Endothelial cell of umbilical vein (primary cell): ENCODE measurements around the gene OR9A4. TPM values are rescaled to one million over a fixed set of nuclear protein-coding genes. Genes with fewer than 3 reads are reported as not detected.
"Not testable (repeated sequence)": the region's sequence is repeated elsewhere in the genome, so short reads cannot be mapped to it uniquely, and the experiment has no call there.

Source experiments
- BruUV-seq: library from RNA; stranded (reverse); fragments of 400-500 nt; replicated peaks from 2 replicates; lab custom pipeline; 2021; lab: Mats Ljungman, UMichigan
- CTCF ChIA-PET: fragments of 300-600, 350-600 bp; sonication (Branson Sonifier 250); formaldehyde crosslinking; loops from one replicate; lab custom pipeline; 2021; ENCODE audit warnings: antibody characterized with exemption, inconsistent platforms; lab: Charles Lee
- POLR2A ChIA-PET: fragments of 300-600, 350-600 bp; sonication (Branson Sonifier 250); formaldehyde crosslinking; loops from one replicate; lab custom pipeline; 2021; ENCODE audit warnings: antibody characterized with exemption, inconsistent platforms; lab: Charles Lee
- DNase-seq: peaks from one replicate; pipeline ENCODE4 v3.0.0-alpha.2; 2011; ENCODE audit warnings: low read depth, low spot score
- FAIRE-seq: peaks from 2 replicates; lab custom pipeline; 2011; peaks lifted over from hg19 to GRCh38; lab: Jason Lieb, UNC
- H2AFZ ChIP-seq: 2 replicates; pipeline ENCODE4 v1.6.0; 2012; ENCODE audit warnings: low read depth, low read length, control low read depth, inconsistent platforms
- H3K27ac ChIP-seq: 2 replicates; pipeline ENCODE4 v1.5.1; 2011; ENCODE audit warnings: low read depth, mild to moderate bottlenecking, control low read depth, low read length, moderate library complexity; ENCODE audit not compliant: insufficient read depth
- H3K27me3 ChIP-seq, 2 experiments: 2 replicates each; pipeline versions ENCODE4 v1.6.0 to v1.6.1; 2011; ENCODE audit warnings: low read length in 2 of 2, mixed read lengths in 1 of 2; ENCODE audit not compliant: control insufficient read depth in 2 of 2, insufficient read depth in 2 of 2
- H3K36me3 ChIP-seq, 2 experiments: 2 replicates in 1 of 2; 3 replicates in 1 of 2; pipeline ENCODE4 v1.5.1; 2011; ENCODE audit warnings: low read length in 2 of 2, mild to moderate bottlenecking in 1 of 2, moderate library complexity in 1 of 2; ENCODE audit not compliant: control insufficient read depth in 2 of 2, insufficient read depth in 2 of 2; ENCODE audit errors: extremely low read depth in 1 of 2
- H3K4me1 ChIP-seq: 3 replicates; pipeline ENCODE4 v1.5.1; 2011; ENCODE audit warnings: mild to moderate bottlenecking, low read length; ENCODE audit not compliant: control insufficient read depth, insufficient read depth; ENCODE audit errors: extremely low read depth
- H3K4me2 ChIP-seq: 2 replicates; pipeline ENCODE4 v1.6.1; 2011; ENCODE audit warnings: low read length, control low read depth, mixed read lengths; ENCODE audit not compliant: insufficient read depth
- H3K4me3 ChIP-seq, 3 experiments: fragments of 200-600 bp in 1 of 3; sonication (generic), shearing (Covaris generic) in 1 of 3; replicated peaks in 1 of 3; 2 replicates each; pipeline ENCODE4 v1.5.1; 2011 to 2016; ENCODE audit warnings: control low read depth in 3 of 3, low read length in 3 of 3, mild to moderate bottlenecking in 2 of 3, inconsistent platforms in 1 of 3, low read depth in 1 of 3, moderate library complexity in 1 of 3; ENCODE audit not compliant: insufficient read depth in 1 of 3
- H3K79me2 ChIP-seq: 2 replicates; pipeline ENCODE4 v1.6.0; 2012; ENCODE audit warnings: low read length, inconsistent platforms; ENCODE audit not compliant: control insufficient read depth, insufficient read depth
- H3K9ac ChIP-seq: replicated peaks from 2 replicates; pipeline ENCODE3; 2011; ENCODE audit warnings: low read length, control low read depth; ENCODE audit not compliant: insufficient read depth; ENCODE audit errors: extremely low read depth
- H3K9me1 ChIP-seq: replicated peaks from 3 replicates; pipeline ENCODE4 v1.6.0; 2011; ENCODE audit warnings: mild to moderate bottlenecking, low read length; ENCODE audit not compliant: control insufficient read depth, insufficient read depth; ENCODE audit errors: extremely low read depth
- H3K9me3 ChIP-seq: replicated peaks from 2 replicates; pipeline ENCODE4 v1.5.1; 2012; ENCODE audit warnings: low read length, inconsistent platforms; ENCODE audit not compliant: control insufficient read depth, insufficient read depth
- H4K20me1 ChIP-seq: replicated peaks from 2 replicates; pipeline ENCODE3; 2011; ENCODE audit warnings: mild to moderate bottlenecking, low read length; ENCODE audit not compliant: control insufficient read depth, insufficient read depth; ENCODE audit errors: extremely low read depth
- CTCF ChIP-seq, 2 donors: IDR thresholded peaks; 1 replicate in 1 of 2; 2 replicates in 1 of 2; pipeline ENCODE4 v1.5.1; 2011; ENCODE audit warnings: low read length in 2 of 2, mild to moderate bottlenecking in 2 of 2, moderate library complexity in 2 of 2, control low read depth in 1 of 2, inconsistent platforms in 1 of 2, low read depth in 1 of 2; ENCODE audit not compliant: insufficient read depth in 1 of 2; ENCODE audit errors: extremely low read depth in 1 of 2
- EZH2 ChIP-seq: IDR thresholded peaks from 2 replicates; pipeline ENCODE4 v1.6.1; 2012; ENCODE audit warnings: borderline replicate concordance, low read depth, mild to moderate bottlenecking, moderate library complexity, low read length, inconsistent platforms; ENCODE audit not compliant: severe bottlenecking
- FOS ChIP-seq: IDR thresholded peaks from 2 replicates; pipeline ENCODE4 v1.6.1; 2011; ENCODE audit warnings: mild to moderate bottlenecking, low read length, moderate library complexity, borderline replicate concordance; ENCODE audit not compliant: insufficient read depth
- GATA2 ChIP-seq: IDR thresholded peaks from 2 replicates; pipeline ENCODE4 v1.7.0; 2011; ENCODE audit warnings: low read depth, mild to moderate bottlenecking, moderate library complexity, mixed read lengths, low read length; ENCODE audit not compliant: insufficient read length, insufficient read depth
- JUN ChIP-seq: IDR thresholded peaks from 2 replicates; pipeline ENCODE4 v1.6.1; 2011; ENCODE audit warnings: borderline replicate concordance, low read depth; ENCODE audit not compliant: insufficient read length, insufficient read depth
- MYC ChIP-seq: IDR thresholded peaks from one replicate; pipeline ENCODE4 v1.6.1; 2011; ENCODE audit warnings: mild to moderate bottlenecking, low read depth, low read length
- POLR2A ChIP-seq: IDR thresholded peaks from 2 replicates; pipeline ENCODE4 v1.6.1; 2012; ENCODE audit warnings: low read depth, mild to moderate bottlenecking, control low read depth, low read length
- POLR2AphosphoS5 ChIP-seq: IDR thresholded peaks from 2 replicates; pipeline ENCODE4 v1.6.1; 2012; ENCODE audit warnings: low read depth, mild to moderate bottlenecking, control low read depth, low read length, moderate library complexity; ENCODE audit not compliant: insufficient read depth
- dilution Hi-C: fragments of 300-500 bp; cut with MboI; formaldehyde crosslinking; loops from one replicate; pipeline ENCODE4 v1.15.0; 2019; ENCODE audit warnings: low sequenced_read_pairs; ENCODE audit not compliant: extremely low pct_ligation_motif_present
- intact Hi-C: fragments of 100-400 bp; cut with micrococcal nuclease; formaldehyde crosslinking; loops from one replicate; pipeline ENCODE4 v1.10.0; 2022
- polyA plus RNA-seq, 4 experiments: library from polyadenylated mRNA; depleted of rRNA in 3 of 4; stranded (reverse) in 3 of 4; unstranded in 1 of 4; fragments of >200 nt; gene quantifications; 2 replicates each; pipeline versions ENCODE4 v1.2.1 to v1.2.3, GENCODE V29; 2011 to 2012; ENCODE audit warnings: missing spikeins in 1 of 4
- total RNA-seq: library from RNA; stranded (reverse); gene quantifications from 2 replicates; pipeline ENCODE4 v1.2.3, GENCODE V29; 2021
- TF ChIP-seq, protein P1 (sequence below): IDR thresholded peaks from 2 replicates; pipeline ENCODE4 v1.6.1; 2011; ENCODE audit not compliant: insufficient read depth, insufficient read length

The OR9A4 gene
- total and polyA plus RNA-seq, 2 donors (not counting 3 experiments of a cell fraction or from before 2014, with no cell fraction given), result not detected

- dilution Hi-C loops, result no loop called here
- no TSS peak for BruUV-seq
- Histone ChIP-seq H3K79me2 (no peaks in the 10 kb centered on the region), H3K27ac (no peak overlapping the region), H3K9me3 (no peaks in the 10 kb centered on the region), H3K9ac (no peak overlapping the region), H3K9me1 (no peaks in the 10 kb centered on the region), H3K4me3 (no peak overlapping the region), H3K4me2 (no peak overlapping the region), H3K4me1 (no peaks in the 10 kb centered on the region), H3K27me3 (no peaks in the 10 kb centered on the region), H3K36me3 (no peaks in the 10 kb centered on the region), H2AFZ (no peak overlapping the region), H4K20me1 (no peaks in the 10 kb centered on the region)
- POLR2A ChIA-PET, result no interaction called here
- TF ChIP-seq POLR2AphosphoS5 (no peak), CTCF (IDR thresholded peaks at IDR 0.05; ENCODE audit: extremely low read depth in 1 of 2, insufficient read depth in 1 of 2, low read depth in 1 of 2, low read length in 2 of 2) (no peak), JUN (no peak), FOS (no peak), EZH2 (no peak), GATA2 (no peak), POLR2A (no peak), MYC (no peak)
- TF ChIP-seq, protein P1, sequence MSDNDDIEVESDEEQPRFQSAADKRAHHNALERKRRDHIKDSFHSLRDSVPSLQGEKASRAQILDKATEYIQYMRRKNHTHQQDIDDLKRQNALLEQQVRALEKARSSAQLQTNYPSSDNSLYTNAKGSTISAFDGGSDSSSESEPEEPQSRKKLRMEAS, result no peak
- no peak for DNase-seq
- CTCF ChIA-PET, result no interaction called here
- FAIRE-seq, result no peak
- intact Hi-C loops, result no loop called here
Observed at GRCh38 chr7:141891336-141891735, 24.9 kb upstream of the OR9A4 start.

DNA sequence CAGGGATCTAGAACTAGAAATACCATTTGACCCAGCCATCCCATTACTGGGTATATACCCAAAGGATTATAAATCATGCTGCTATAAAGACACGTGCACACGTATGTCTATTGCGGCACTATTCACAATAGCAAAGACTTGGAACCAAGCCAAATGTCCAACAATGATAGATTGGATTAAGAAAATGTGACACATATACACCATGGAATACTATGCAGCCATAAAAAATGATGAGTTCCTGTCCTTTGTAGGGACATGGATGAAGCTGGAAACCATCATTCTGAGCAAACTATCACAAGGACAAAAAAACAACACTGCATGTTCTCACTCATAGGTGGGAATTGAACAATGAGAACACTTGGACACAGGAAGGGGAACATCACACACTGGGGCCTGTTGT lies 16.8 kb upstream of the OR9A4 start:
- H3K9ac ChIP-seq, H3K36me3 ChIP-seq, H3K27me3 ChIP-seq, DNase-seq, H3K4me3 ChIP-seq, BruUV-seq, dilution Hi-C loops, H3K27ac ChIP-seq, CTCF ChIA-PET, H3K4me2 ChIP-seq, H3K4me1 ChIP-seq, H4K20me1 ChIP-seq, H2AFZ ChIP-seq, H3K9me1 ChIP-seq, POLR2A ChIA-PET, H3K9me3 ChIP-seq, FAIRE-seq, intact Hi-C loops, H3K79me2 ChIP-seq: not testable (repeated sequence)
